Right atrium auricular region (tissue), 2 donors: Measurements from ENCODE around the gene PDE9A. TPM values are rescaled to one million over a fixed set of nuclear protein-coding genes. Genes with fewer than 3 reads are reported as not detected.

Source experiments
- DNase-seq: peaks from one replicate; pipeline ENCODE4 v3.0.0-alpha.2; 2019; ENCODE audit warnings: low spot score
- H3K27ac ChIP-seq, 2 donors: fragments of 200-600 bp; sonication (generic); 1 replicate in 1 of 2; 2 replicates in 1 of 2; pipeline ENCODE4 v1.5.1; 2016 to 2019
- H3K27me3 ChIP-seq, 2 donors: fragments of 200-600 bp; sonication (generic); one replicate each; pipeline versions ENCODE4 v1.5.1 to v1.6.0; 2017 to 2019
- H3K36me3 ChIP-seq: fragments of 200-600 bp; sonication (generic); one replicate; pipeline ENCODE4 v1.5.1; 2016
- H3K4me1 ChIP-seq, 2 donors: fragments of 200-600 bp; sonication (generic); one replicate each; pipeline versions ENCODE4 v1.5.1 to v1.6.0; 2017 to 2019
- H3K4me3 ChIP-seq, 2 donors: fragments of 200-600 bp; sonication (generic); 1 replicate in 1 of 2; 2 replicates in 1 of 2; pipeline ENCODE4 v1.5.1; 2017 to 2019; ENCODE audit warnings: mild to moderate bottlenecking in 1 of 2, moderate library complexity in 1 of 2
- H3K9me3 ChIP-seq, 2 donors: fragments of 200-600 bp; sonication (generic); one replicate each; pipeline ENCODE4 v1.5.1; 2019
- CTCF ChIP-seq, 2 donors: fragments of 200-600 bp; sonication (generic); IDR thresholded peaks; one replicate each; pipeline ENCODE4 v1.5.1; 2019; ENCODE audit warnings: antibody characterized with exemption in 2 of 2
- total RNA-seq, 2 donors: library from RNA; depleted of rRNA; stranded (reverse); fragments of >200 nt; gene quantifications; one replicate each; pipeline ENCODE4 v1.1.0, GENCODE V29; 2016

Gene PDE9A
- total RNA-seq, 2 donors from 2014 or later = 1.1 to 2.0 TPM

DNA sequence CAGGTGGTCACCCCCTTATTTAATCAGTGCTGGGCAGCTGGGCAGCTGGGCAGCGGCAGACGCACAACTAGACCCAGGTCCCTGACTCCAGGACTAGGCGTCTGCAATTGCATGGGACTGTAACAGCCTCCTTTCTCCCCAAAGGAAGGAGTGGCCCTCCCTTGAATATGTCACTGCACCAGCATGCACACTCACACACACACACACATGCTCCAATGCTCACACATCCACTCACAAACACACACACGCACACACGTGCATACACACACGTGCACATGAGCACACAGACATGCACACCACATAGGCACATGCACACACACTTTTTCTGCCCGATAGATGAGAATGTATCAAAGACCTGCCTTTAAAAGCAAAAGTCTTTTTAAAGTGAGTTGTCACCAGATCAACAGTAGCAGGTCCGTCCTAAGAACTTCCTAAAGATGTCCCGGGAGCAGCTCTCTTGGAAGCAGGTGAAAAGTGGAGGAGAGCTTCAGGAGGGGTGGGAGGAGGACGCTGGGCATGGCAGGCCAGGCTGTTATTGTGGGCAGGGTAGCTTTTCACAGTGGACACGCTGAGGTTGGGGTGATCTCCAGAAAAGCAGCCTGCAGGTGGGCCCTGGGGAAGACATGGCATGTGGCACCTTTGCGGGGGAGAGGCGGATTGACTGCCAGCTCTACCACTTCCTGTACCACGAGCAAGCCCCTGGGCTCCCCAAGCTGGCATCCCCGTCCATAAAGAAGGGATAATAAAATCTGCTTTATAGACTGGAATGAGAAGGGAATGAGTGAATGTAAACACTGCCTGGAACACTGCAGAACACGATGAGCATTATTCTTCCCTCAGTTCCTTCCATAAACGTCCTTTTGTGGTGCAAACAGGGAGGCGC, 1.7 kb downstream of the PDE9A start:
- Histone ChIP-seq H3K27ac (no peak overlapping the region), H3K27me3 (peaks cover 7% of the 10 kb centered on the region in 2 donors), H3K4me1 (peaks cover 0 to 22% of the 10 kb centered on the region in 2 donors), H3K4me3 (peak overlapping the region; percentile 54 to 66), H3K36me3 (no peaks in the 10 kb centered on the region), H3K9me3 (no peaks in the 10 kb centered on the region)
- TF ChIP-seq CTCF (IDR thresholded peaks at IDR 0.05) = no peak
- no peak for DNase-seq

GRCh38 chr21:42655796-42656770, 2.7 kb downstream of the PDE9A start:
- H3K27ac ChIP-seq = no peak overlapping the region
- DNase-seq = no peak
- peaks cover 7% of the 10 kb centered on the region in 2 donors for H3K27me3 ChIP-seq
- no peak for TF ChIP-seq CTCF (IDR thresholded peaks at IDR 0.05)
- no peaks in the 10 kb centered on the region for H3K36me3 ChIP-seq
- H3K9me3 ChIP-seq = no peaks in the 10 kb centered on the region
- peaks cover 0 to 22% of the 10 kb centered on the region in 2 donors for H3K4me1 ChIP-seq
- no peak overlapping the region for H3K4me3 ChIP-seq

DNA sequence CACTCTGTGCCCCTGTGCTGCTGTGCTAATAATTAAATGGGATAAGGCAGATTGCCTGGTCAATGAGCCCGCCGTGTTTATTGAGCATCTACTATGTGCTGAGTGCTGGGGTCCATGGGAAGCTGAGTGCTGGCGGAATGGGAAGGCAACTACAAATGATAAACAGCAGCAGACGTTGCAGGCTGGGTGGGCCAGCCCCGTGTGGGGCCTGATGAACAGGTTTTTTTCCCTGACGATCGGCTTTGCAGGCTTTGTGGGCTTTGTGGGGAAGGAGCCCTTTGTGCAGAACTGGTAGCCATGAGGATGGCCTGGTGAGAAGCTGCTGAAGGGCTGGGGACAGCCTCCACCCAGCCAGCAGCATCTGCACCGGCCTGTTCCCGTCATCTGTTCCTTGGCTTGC, 3.5 kb downstream of the PDE9A start:
- Histone ChIP-seq H3K4me3 (no peak overlapping the region), H3K27ac (no peak overlapping the region), H3K9me3 (no peaks in the 10 kb centered on the region), H3K36me3 (no peaks in the 10 kb centered on the region), H3K4me1 (peaks cover 0 to 22% of the 10 kb centered on the region in 2 donors), H3K27me3 (peaks cover 7% of the 10 kb centered on the region in 2 donors)
- DNase-seq = no peak
- TF ChIP-seq CTCF (IDR thresholded peaks at IDR 0.05) = no peak

DNA sequence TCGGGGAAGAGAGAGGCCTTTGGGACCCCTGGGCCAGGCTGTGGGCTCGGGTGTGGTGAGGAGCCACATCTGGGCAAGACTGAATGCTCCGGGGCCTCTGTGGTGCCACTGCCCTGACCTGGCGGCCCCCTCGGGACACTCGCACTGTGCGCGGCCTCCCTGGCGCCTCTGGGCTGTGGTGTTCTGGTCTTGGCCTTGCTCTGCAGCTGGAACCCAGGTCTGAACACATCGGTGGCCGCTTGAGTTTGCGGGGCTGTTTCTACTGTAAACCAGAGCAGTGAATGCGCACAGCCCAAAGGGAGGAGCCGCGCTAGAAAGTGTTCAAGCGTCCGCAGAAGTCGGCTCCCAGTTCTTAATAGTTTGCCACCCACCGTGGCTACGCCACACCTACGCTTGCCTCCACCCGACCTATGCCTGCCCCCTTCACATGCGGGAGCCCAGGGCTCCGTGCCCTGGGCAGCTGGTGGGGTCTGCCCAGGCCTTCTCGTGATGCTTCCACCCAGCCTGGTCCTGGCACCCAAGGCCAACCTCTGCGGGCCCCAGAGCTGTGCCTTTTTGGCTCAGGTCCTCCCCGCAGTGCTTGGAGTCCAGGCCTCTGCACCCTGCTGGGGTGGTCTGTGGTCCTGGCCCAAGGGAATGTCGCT, 4.4 kb downstream of the PDE9A start:
- no peak for DNase-seq
- Histone ChIP-seq H3K36me3 (no peaks in the 10 kb centered on the region), H3K27ac (no peak overlapping the region), H3K27me3 (peaks cover 7% of the 10 kb centered on the region in 2 donors), H3K4me1 (peaks cover 0 to 20% of the 10 kb centered on the region in 2 donors), H3K4me3 (no peak overlapping the region), H3K9me3 (no peaks in the 10 kb centered on the region)
- TF ChIP-seq CTCF (IDR thresholded peaks at IDR 0.05) = no peak

DNA sequence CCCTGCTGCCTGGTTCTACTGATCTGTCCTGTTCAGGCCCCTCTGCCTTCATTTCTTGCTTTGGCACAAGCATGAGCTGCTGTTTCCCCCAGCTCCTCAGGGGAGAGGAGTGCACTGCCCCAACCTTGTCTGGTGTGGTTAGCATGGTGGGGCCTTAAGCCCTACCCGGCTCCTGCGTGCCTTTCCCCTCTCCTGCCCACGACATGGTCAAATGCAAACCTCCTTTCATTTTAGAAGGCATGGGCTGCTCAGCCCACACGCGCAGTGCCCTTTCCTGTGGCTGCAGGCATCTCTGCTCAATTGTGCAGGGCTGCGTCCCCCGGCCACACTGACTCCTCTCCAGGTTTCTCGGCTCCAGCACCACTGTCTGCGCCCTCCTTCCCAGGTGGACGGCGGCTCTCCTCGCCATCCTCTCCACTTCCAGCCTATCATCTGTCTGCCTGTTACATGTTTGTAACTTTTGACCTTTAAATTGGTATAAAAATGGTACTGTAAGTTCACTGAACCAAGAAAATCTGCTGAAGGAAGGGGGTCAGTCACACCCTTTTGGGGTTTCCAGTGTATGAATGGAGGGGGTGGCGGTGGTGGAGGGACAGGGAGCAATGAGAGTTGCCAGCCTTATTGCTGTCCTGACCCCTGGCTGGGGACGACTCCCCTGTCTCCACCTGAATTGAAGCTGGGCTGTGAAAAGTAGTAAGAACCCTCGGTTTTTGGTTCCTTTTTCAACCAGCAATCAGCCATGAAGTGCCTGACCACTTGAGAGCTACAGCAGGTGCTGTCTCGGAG, 5.1 kb downstream of the PDE9A start:
- Histone ChIP-seq H3K27ac (no peak overlapping the region), H3K36me3 (no peaks in the 10 kb centered on the region), H3K4me3 (no peak overlapping the region), H3K27me3 (peaks cover 7% of the 10 kb centered on the region in 2 donors), H3K9me3 (no peaks in the 10 kb centered on the region), H3K4me1 (peaks cover 0 to 16% of the 10 kb centered on the region in 2 donors)
- TF ChIP-seq CTCF (IDR thresholded peaks at IDR 0.05) = no peak
- DNase-seq = no peak
